Hair follicle dermal papilla cell (primary cell): Measurements from ENCODE around the gene HNRNPCL2. TPM values are rescaled to one million over a fixed set of nuclear protein-coding genes. Genes with fewer than 3 reads are reported as not detected.

Experiments used
- total RNA-seq: library from RNA; depleted of rRNA; stranded (reverse); fragments of >200 nt; gene quantifications from 2 replicates; pipeline ENCODE4 v1.2.3, GENCODE V29; 2012

HNRNPCL2 gene
- total RNA-seq: not detected in 2 replicates

DNA sequence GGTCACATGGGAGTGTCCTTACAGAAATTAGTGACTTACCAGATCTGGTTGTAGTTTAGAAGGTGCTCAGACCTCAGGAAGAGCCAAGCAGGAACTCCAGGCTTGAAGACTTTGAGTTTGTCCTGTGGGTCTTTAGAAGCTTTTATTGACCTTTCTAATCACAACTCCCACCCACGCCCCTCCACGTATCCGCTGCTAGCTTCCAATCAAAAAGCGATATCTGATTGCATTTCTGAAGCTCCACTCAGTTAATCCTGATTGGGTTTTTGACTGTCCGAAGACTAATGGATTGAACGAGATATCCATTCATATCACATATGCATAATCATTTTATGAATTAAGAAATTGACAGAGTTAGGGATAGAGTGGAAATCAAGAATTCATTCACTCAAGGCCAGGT lies at the start of gene HNRNPCL2:
Gene HNRNPCL2 (minus strand): TSS at position 101 of the 400 bp plus-strand sequence. CDS start 454 bp downstream, outside the sequence.

DNA sequence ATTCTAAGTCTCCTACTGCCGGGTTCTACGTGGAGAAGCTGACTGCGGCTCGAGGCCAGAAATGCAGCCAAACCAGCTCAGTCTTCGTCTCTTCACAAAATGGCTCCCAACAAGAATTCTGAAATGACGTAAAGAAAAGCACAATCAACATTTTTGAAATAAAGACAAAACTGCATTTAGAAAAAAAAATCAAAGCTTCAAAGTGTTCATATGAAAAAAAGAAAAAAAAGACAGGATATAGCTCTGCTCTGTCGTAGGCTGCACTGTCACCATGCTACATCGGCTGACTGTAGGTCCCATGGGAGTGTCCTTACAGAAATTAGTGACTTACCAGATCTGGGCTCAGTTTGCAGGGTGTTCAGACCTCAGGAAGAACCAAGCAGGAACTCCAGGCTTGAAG lies 48.9 kb upstream of the HNRNPCL2 start, which contains the start of gene HNRNPCL4:
Gene HNRNPCL4 (minus strand): TSS at position 101 of the 400 bp plus-strand sequence. CDS start 164 bp downstream, outside the sequence.

DNA sequence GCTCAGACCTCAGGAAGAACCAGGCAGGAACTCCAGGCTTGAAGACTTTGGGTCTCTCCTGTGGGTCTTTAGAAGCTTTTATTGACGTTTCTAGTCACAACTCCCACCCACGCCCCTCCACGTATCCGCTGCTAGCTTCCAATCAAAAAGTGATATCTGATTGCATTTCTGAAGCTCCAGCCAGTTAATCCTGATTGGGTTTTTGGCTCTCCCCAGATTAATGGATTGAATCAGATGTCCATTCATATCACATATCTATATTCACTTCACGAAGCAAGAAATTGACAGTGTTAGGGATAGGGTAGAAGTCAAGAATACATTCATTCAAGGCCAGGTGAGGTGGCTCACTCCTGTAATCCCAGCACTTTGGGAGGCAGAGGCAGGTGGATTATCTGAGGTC lies 39.3 kb upstream of the HNRNPCL2 start, which contains the start of gene PRAMEF26:
Gene PRAMEF26 (minus strand): TSS at position 101 of the 400 bp plus-strand sequence. CDS start 2,914 bp downstream, outside the sequence.

DNA sequence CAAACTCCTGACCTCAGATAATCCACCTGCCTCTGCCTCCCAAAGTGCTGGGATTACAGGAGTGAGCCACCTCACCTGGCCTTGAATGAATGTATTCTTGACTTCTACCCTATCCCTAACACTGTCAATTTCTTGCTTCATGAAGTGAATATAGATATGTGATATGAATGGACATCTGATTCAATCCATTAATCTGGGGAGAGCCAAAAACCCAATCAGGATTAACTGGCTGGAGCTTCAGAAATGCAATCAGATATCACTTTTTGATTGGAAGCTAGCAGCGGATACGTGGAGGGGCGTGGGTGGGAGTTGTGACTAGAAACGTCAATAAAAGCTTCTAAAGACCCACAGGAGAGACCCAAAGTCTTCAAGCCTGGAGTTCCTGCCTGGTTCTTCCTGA lies 46.2 kb downstream of the HNRNPCL2 start, which contains the start of gene PRAMEF25:
Gene PRAMEF25 (plus strand): TSS at position 301 of the 400 bp plus-strand sequence. CDS start 2,920 bp downstream, outside the sequence.

Other genes starting within 250 kb of the HNRNPCL2 start
- gene PRAMEF4, start 230.7 kb downstream of the HNRNPCL2 start, total RNA-seq: not detected in 2 replicates
- gene PRAMEF10, start 218.6 kb downstream of the HNRNPCL2 start, total RNA-seq: not detected in 2 replicates
- not detected in 2 replicates for gene PRAMEF7, start 200.2 kb downstream of the HNRNPCL2 start, total RNA-seq
- gene PRAMEF6, start 169.3 kb downstream of the HNRNPCL2 start, total RNA-seq: not detected in 2 replicates
- not detected in 2 replicates for gene PRAMEF27, start 60.3 kb downstream of the HNRNPCL2 start, total RNA-seq
- gene HNRNPCL3, start 56.1 kb downstream of the HNRNPCL2 start, total RNA-seq: not detected in 2 replicates
- not detected in 2 replicates for gene PRAMEF25, start 46.1 kb downstream of the HNRNPCL2 start, total RNA-seq
- not detected in 2 replicates for gene PRAMEF26, start 39.2 kb upstream of the HNRNPCL2 start, total RNA-seq
- gene HNRNPCL4, start 48.8 kb upstream of the HNRNPCL2 start, total RNA-seq: not detected in 2 replicates
- gene PRAMEF9, start 55.0 kb upstream of the HNRNPCL2 start, total RNA-seq: not detected in 2 replicates
- gene PRAMEF13, start 84.6 kb upstream of the HNRNPCL2 start, total RNA-seq: not detected in 2 replicates
- not detected in 2 replicates for gene PRAMEF18, start 109.3 kb upstream of the HNRNPCL2 start, total RNA-seq
- not detected in 2 replicates for gene PRAMEF5, start 137.3 kb upstream of the HNRNPCL2 start, total RNA-seq
- gene PRAMEF8, start 168.3 kb upstream of the HNRNPCL2 start, total RNA-seq: not detected in 2 replicates
- gene PRAMEF33, start 186.7 kb upstream of the HNRNPCL2 start, total RNA-seq: not detected in 2 replicates
- gene PRAMEF15, start 198.7 kb upstream of the HNRNPCL2 start, total RNA-seq: not detected in 2 replicates
- not detected in 2 replicates for gene PRAMEF14, start 230.3 kb upstream of the HNRNPCL2 start, total RNA-seq